Psoas muscle (tissue), 8 donors: ENCODE data around the gene GABPB1. TPM values are rescaled to one million over a fixed set of nuclear protein-coding genes. Genes with fewer than 3 reads are reported as not detected.

ENCODE experiments used
- ATAC-seq, 4 donors: fragments of 200-7000 bp; cut with Tn5 transposase; one replicate each; pipeline ENCODE4 v1.9.1; 2020; ENCODE audit warnings: moderate library complexity in 3 of 4, mild to moderate bottlenecking in 2 of 4
- DNase-seq, 2 donors: peaks; one replicate each; pipeline ENCODE4 v3.0.0-alpha.2; 2020
- H3K27ac ChIP-seq: fragments of 200-600 bp; one replicate; pipeline ENCODE4 v1.8.0; 2022
- H3K27me3 ChIP-seq, 3 donors: fragments of 200-600 bp in 1 of 3; one replicate each; pipeline versions ENCODE4 v1.6.1 to v1.8.0; 2013 to 2022; ENCODE audit warnings: low read length in 2 of 3, mild to moderate bottlenecking in 2 of 3, moderate library complexity in 1 of 3; ENCODE audit not compliant: insufficient read depth in 3 of 3
- H3K36me3 ChIP-seq, 2 donors: fragments of 200-600 bp in 1 of 2; one replicate each; pipeline versions ENCODE4 v1.6.1 to v1.8.0; 2013 to 2022; ENCODE audit warnings: low read depth in 1 of 2, mild to moderate bottlenecking in 1 of 2, moderate library complexity in 1 of 2; ENCODE audit not compliant: insufficient read depth in 1 of 2
- H3K4me1 ChIP-seq: fragments of 200-600 bp; one replicate; pipeline ENCODE4 v1.8.0; 2022
- H3K4me3 ChIP-seq: fragments of 200-600 bp; one replicate; pipeline ENCODE4 v1.8.0; 2022; ENCODE audit warnings: mild to moderate bottlenecking
- H3K9me3 ChIP-seq: fragments of 200-600 bp; one replicate; pipeline ENCODE4 v1.8.0; 2022
- WGBS, 3 donors: extraction: QIAGEN DNeasy Blood & Tissue Kit; methylation state at CpG; one replicate each; pipeline versions ENCODE4 v1.1.6 to v1.1.7; 2013; 5-methylcytosine and 5-hydroxymethylcytosine counted together
- intact Hi-C, 2 donors: fragments of 100-400 bp; cut with DNase I; formaldehyde crosslinking; loops; one replicate each; pipeline versions ENCODE4 v1.11.0 to v1.14.2; 2022
- polyA plus RNA-seq, 3 donors: library from polyadenylated mRNA; stranded (reverse); fragments of 200-250 nt; gene quantifications; one replicate each; pipeline ENCODE4 v1.2.3, GENCODE V29; 2013
- total RNA-seq, 4 donors: library from RNA; stranded (reverse); fragmentation: NEBNext Ultra II Directional in 2 of 4; extraction: Animal tissue kit (Norgen Biotek cat#: 25700) in 2 of 4; gene quantifications; one replicate each; pipeline versions ENCODE4 v1.2.1 to v1.2.4, GENCODE V29; 2021 to 2023
- TF ChIP-seq, protein P1 (sequence below): fragments of 200-600 bp; IDR thresholded peaks from one replicate; pipeline ENCODE4 v1.8.0; 2022; ENCODE audit warnings: antibody characterized with exemption
- donor health status: healthy with polysubstance abuse.
- donor health status: DM: no; HTN: no; CAD: no; lungs with moderate emphysema.
- donor health status: Bipolar disorder and iron deficiency.
- donor health status: healthy.
- donor health status: DM: yes; HTN: yes; CAD: no.
- donor health status: DM: no; HTN: no; CAD: no.
- donor health status: DM: no; HTN: no; CAD: no.
- donor health status: DM: yes; HTN: yes; CAD: no.

GABPB1 gene
- total and polyA plus RNA-seq, 7 donors, result 5.0 to 16.7 (median 6.6) TPM

DNA sequence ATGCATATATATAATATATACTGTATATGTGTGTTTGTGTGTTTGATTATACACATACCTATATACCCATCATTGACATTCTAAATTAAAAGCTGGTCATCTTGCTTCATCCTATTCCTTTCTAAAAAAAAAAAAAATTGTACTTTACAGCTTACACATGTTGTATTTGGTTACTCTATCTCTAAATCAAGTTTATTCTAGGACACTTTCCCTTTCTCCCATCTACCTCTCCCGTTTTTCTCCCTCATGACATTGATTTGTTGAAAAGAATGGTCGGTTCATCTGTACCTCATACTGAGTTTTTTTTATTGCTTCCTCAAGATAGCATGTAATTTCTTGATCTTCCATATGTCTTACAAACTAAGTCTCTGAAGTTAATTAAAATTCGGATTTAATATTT is 26.9 kb downstream of the GABPB1 start:
- WGBS, 3 donors, result 83 to 86% (median 85%) methylated on average over 3 of the region's 3 CpGs
- TF ChIP-seq, protein P1, sequence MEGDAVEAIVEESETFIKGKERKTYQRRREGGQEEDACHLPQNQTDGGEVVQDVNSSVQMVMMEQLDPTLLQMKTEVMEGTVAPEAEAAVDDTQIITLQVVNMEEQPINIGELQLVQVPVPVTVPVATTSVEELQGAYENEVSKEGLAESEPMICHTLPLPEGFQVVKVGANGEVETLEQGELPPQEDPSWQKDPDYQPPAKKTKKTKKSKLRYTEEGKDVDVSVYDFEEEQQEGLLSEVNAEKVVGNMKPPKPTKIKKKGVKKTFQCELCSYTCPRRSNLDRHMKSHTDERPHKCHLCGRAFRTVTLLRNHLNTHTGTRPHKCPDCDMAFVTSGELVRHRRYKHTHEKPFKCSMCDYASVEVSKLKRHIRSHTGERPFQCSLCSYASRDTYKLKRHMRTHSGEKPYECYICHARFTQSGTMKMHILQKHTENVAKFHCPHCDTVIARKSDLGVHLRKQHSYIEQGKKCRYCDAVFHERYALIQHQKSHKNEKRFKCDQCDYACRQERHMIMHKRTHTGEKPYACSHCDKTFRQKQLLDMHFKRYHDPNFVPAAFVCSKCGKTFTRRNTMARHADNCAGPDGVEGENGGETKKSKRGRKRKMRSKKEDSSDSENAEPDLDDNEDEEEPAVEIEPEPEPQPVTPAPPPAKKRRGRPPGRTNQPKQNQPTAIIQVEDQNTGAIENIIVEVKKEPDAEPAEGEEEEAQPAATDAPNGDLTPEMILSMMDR, result no peak
- ATAC-seq (no peak), DNase-seq (no peak)
- no peaks in the 10 kb centered on the region for H3K4me1 ChIP-seq
- H3K27me3 ChIP-seq, result no peaks in the 10 kb centered on the region
- no peaks in the 10 kb centered on the region for H3K9me3 ChIP-seq
- H3K36me3 ChIP-seq, result no peaks in the 10 kb centered on the region
- intact Hi-C loops, result no loop called here
- H3K27ac ChIP-seq, result no peak overlapping the region
- no peak overlapping the region for H3K4me3 ChIP-seq

DNA sequence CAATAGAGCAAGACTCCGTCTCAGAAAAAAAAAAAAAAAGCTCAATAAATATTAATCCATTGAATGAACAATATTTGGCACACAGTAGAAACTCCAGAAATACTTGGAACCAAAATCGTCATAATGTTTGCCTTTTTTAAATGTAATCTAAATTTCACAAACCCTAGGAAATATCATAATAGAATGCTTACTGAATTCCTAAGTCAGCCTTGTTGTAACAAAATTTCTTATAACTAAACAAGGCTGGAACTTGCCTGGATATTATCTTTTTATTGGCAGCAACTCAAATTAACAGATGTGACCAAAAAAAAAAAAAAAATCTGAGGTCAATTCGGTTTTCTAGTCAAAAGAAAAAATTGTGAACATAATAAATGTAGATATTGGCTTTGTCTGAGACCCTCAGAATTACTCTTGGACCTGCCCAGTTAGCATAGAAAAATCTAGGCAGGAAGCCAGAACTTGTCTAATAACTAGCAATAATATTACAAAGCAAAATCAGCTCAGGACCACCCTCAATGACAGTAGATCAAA is 33.3 kb downstream of the GABPB1 start:
- TF ChIP-seq, protein P1, result no peak

DNA sequence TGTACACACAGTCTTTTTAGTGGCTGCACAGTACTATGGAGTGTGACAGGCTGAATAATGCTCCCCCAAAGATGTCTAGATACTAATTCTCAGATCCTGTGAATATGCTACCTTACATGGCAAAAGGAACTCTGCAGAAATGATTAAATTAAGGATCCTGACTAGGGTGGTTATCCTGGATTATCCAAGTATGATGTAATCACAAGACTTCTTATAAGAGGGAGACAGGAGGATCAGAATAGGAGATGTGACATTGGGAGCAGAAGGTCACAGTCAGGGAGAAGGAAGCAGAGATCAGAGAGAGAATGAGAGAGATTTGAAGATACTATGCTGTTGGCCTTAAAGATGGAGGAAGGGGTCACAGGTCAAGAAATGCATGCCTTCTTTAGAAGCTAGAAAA is 34.5 kb downstream of the GABPB1 start:
- Histone ChIP-seq H3K27me3 (no peaks in the 10 kb centered on the region), H3K4me1 (no peaks in the 10 kb centered on the region), H3K4me3 (no peak overlapping the region), H3K9me3 (no peaks in the 10 kb centered on the region), H3K27ac (no peak overlapping the region), H3K36me3 (no peaks in the 10 kb centered on the region)
- no peak for ATAC-seq
- TF ChIP-seq, protein P1, result no peak
- intact Hi-C loops, result no loop called here
- DNase-seq, result no peak

More for the DNA sequence above, 33.3 kb downstream of the GABPB1 start:
- DNase-seq, result no peak
- intact Hi-C loops, result no loop called here
- no peak overlapping the region for H3K4me3 ChIP-seq
- 26 to 50% (median 36%) methylated on average over 3 of the region's 3 CpGs for WGBS, 3 donors
- ATAC-seq, result no peak
- no peaks in the 10 kb centered on the region for H3K27me3 ChIP-seq
- no peaks in the 10 kb centered on the region for H3K36me3 ChIP-seq
- no peaks in the 10 kb centered on the region for H3K9me3 ChIP-seq
- H3K27ac ChIP-seq, result no peak overlapping the region
- H3K4me1 ChIP-seq, result no peaks in the 10 kb centered on the region

DNA sequence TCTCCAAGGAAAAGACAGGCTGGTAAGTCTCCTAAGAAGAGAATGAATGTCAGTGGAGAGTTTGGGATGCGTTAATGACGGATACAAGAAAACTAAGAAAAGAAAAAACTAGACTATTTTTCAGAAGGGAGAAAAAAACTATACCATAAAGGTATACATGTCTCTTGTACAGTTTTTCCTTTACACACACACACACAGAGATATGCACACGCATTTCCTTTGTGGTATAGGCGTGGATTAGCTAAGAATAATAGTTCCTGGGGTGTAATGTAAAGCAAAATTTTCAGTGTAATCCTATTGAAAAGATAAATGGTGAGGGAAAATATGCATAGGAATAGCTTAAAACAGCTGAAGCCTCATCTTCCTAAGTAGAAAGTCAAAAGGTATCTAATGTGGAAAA is 36.3 kb downstream of the GABPB1 start:
- Histone ChIP-seq H3K27me3 (no peaks in the 10 kb centered on the region), H3K4me3 (no peak overlapping the region), H3K27ac (no peak overlapping the region), H3K36me3 (no peaks in the 10 kb centered on the region), H3K9me3 (no peaks in the 10 kb centered on the region), H3K4me1 (no peaks in the 10 kb centered on the region)
- WGBS, 3 donors, result 92 to 95% (median 93%) methylated on average over 4 of the region's 4 CpGs
- TF ChIP-seq, protein P1, result no peak
- no peak for ATAC-seq
- intact Hi-C loops, result no loop called here
- DNase-seq, result no peak
